ENCODE results near the gene AK3.

The AK3 gene

GRCh38 chr9:4750023-4750673, 9.1 kb upstream of the AK3 start:
- Histone ChIP-seq H3K36me3 (ENCODE audit: low read depth) (no peaks in the 10 kb centered on the region), H3K27ac (ENCODE audit: poor library complexity, severe bottlenecking) (no peak overlapping the region), H3K9me3 (ENCODE audit: severe bottlenecking) (no peaks in the 10 kb centered on the region), H3K4me1 (ENCODE audit: insufficient read depth, poor library complexity, severe bottlenecking) (peaks cover 4% of the 10 kb centered on the region), H3K27me3 (ENCODE audit: insufficient read depth, poor library complexity, severe bottlenecking) (no peaks in the 10 kb centered on the region), H3K4me3 (ENCODE audit: severe bottlenecking) (no peak overlapping the region)
- ATAC-seq (ENCODE audit: low read depth) (peak; percentile 41; the same call in 1 of the 3 replicates), DNase-seq (ENCODE audit: low spot score) (no peak)
- TF ChIP-seq CTCF (IDR thresholded peaks at IDR 0.05; ENCODE audit: poor library complexity, severe bottlenecking): peak; percentile 83

- Histone ChIP-seq H3K27me3 (ENCODE audit: insufficient read depth, poor library complexity, severe bottlenecking) (no peaks in the 10 kb centered on the region), H3K36me3 (ENCODE audit: low read depth) (no peaks in the 10 kb centered on the region), H3K27ac (ENCODE audit: poor library complexity, severe bottlenecking) (no peak overlapping the region), H3K4me1 (ENCODE audit: insufficient read depth, poor library complexity, severe bottlenecking) (peaks cover 3% of the 10 kb centered on the region), H3K9me3 (ENCODE audit: severe bottlenecking) (no peaks in the 10 kb centered on the region), H3K4me3 (ENCODE audit: severe bottlenecking) (no peak overlapping the region)
- ATAC-seq (ENCODE audit: low read depth): no peak
- TF ChIP-seq CTCF (IDR thresholded peaks at IDR 0.05; ENCODE audit: poor library complexity, severe bottlenecking): no peak
- no peak for DNase-seq (ENCODE audit: low spot score)
These were observed 7.6 kb upstream of the AK3 start for GRCh38 chr9:4748612-4749011.

- no peak for DNase-seq (ENCODE audit: low spot score)
- H3K27me3 ChIP-seq (ENCODE audit: insufficient read depth, poor library complexity, severe bottlenecking): no peaks in the 10 kb centered on the region
- peaks cover 14% of the 10 kb centered on the region for H3K4me1 ChIP-seq (ENCODE audit: insufficient read depth, poor library complexity, severe bottlenecking)
- no peak for TF ChIP-seq CTCF (IDR thresholded peaks at IDR 0.05; ENCODE audit: poor library complexity, severe bottlenecking)
- no peak overlapping the region for H3K4me3 ChIP-seq (ENCODE audit: severe bottlenecking)
- H3K9me3 ChIP-seq (ENCODE audit: severe bottlenecking): no peaks in the 10 kb centered on the region
- ATAC-seq (ENCODE audit: low read depth): no peak
- no peaks in the 10 kb centered on the region for H3K36me3 ChIP-seq (ENCODE audit: low read depth)
- H3K27ac ChIP-seq (ENCODE audit: poor library complexity, severe bottlenecking): no peak overlapping the region
These were observed 5.5 kb upstream of the AK3 start for GRCh38 chr9:4746278-4747030.

- Histone ChIP-seq H3K4me3 (ENCODE audit: severe bottlenecking) (no peak overlapping the region), H3K4me1 (ENCODE audit: insufficient read depth, poor library complexity, severe bottlenecking) (peaks cover 21% of the 10 kb centered on the region), H3K9me3 (ENCODE audit: severe bottlenecking) (no peaks in the 10 kb centered on the region), H3K27ac (ENCODE audit: poor library complexity, severe bottlenecking) (peak overlapping the region; percentile 73), H3K27me3 (ENCODE audit: insufficient read depth, poor library complexity, severe bottlenecking) (no peaks in the 10 kb centered on the region), H3K36me3 (ENCODE audit: low read depth) (no peaks in the 10 kb centered on the region)
- no peak for ATAC-seq (ENCODE audit: low read depth)
- no peak for DNase-seq (ENCODE audit: low spot score)
- no peak for TF ChIP-seq CTCF (IDR thresholded peaks at IDR 0.05; ENCODE audit: poor library complexity, severe bottlenecking)
These were observed 2.3 kb upstream of the AK3 start for GRCh38 chr9:4743131-4743875.

All from RWPE2 (cell line).